ENCODE results near the gene ABCA2.

ABCA2 gene

GRCh38 chr9:137000177-137000930 lies 27.7 kb downstream of the ABCA2 start:
- DNase-seq (ENCODE audit: low read depth in 2 of 2, low spot score in 1 of 2), result no peak

GRCh38 chr9:136997830-136998234 lies 30.2 kb downstream of the ABCA2 start:
- DNase-seq (ENCODE audit: low read depth in 2 of 2, low spot score in 1 of 2), result no peak

GRCh38 chr9:136997371-136997770 lies 30.7 kb downstream of the ABCA2 start:
- DNase-seq (ENCODE audit: low read depth in 2 of 2, low spot score in 1 of 2), result no peak

- DNase-seq (ENCODE audit: low read depth in 2 of 2, low spot score in 1 of 2), result peak in 1 of 2 donors; percentile 42
Observed at GRCh38 chr9:136996361-136997292, 31.4 kb downstream of the ABCA2 start, which contains the start of gene CLIC3. TSS of gene CLIC3 (minus strand) at chr9:136996568. CDS start at chr9:136996543, 25 bp downstream.

- no peak for DNase-seq (ENCODE audit: low read depth in 2 of 2, low spot score in 1 of 2)
Observed at GRCh38 chr9:136995772-136996311, 32.2 kb downstream of the ABCA2 start.

GRCh38 chr9:136995362-136995761 lies 32.7 kb downstream of the ABCA2 start:
- DNase-seq (ENCODE audit: low read depth in 2 of 2, low spot score in 1 of 2), result no peak

- no peak for DNase-seq (ENCODE audit: low read depth in 2 of 2, low spot score in 1 of 2)
Observed at GRCh38 chr9:136994888-136995230, 33.2 kb downstream of the ABCA2 start.

- DNase-seq (ENCODE audit: low read depth in 2 of 2, low spot score in 1 of 2), result no peak
Observed at GRCh38 chr9:136994180-136994887, 33.7 kb downstream of the ABCA2 start.

- DNase-seq (ENCODE audit: low read depth in 2 of 2, low spot score in 1 of 2), result no peak
Observed at GRCh38 chr9:136992819-136993369, 35.1 kb downstream of the ABCA2 start.

- peak; percentile 82 to 87 for DNase-seq (ENCODE audit: low read depth in 2 of 2, low spot score in 1 of 2)
Observed at GRCh38 chr9:136991993-136992818, 35.8 kb downstream of the ABCA2 start, which contains the start of gene PAXX. TSS of gene PAXX (plus strand) at chr9:136992422. CDS start at chr9:136992444, 22 bp downstream.

- DNase-seq (ENCODE audit: low read depth in 2 of 2, low spot score in 1 of 2), result no peak
Observed at GRCh38 chr9:136990242-136990911, 37.7 kb downstream of the ABCA2 start.

GRCh38 chr9:136988872-136989271 lies 39.2 kb downstream of the ABCA2 start:
- no peak for DNase-seq (ENCODE audit: low read depth in 2 of 2, low spot score in 1 of 2)

- DNase-seq (ENCODE audit: low read depth in 2 of 2, low spot score in 1 of 2), result no peak
Observed at GRCh38 chr9:136985853-136986252, 42.2 kb downstream of the ABCA2 start.

- no peak for DNase-seq (ENCODE audit: low read depth in 2 of 2, low spot score in 1 of 2)
Observed at GRCh38 chr9:136985027-136985602, 42.9 kb downstream of the ABCA2 start.

- DNase-seq (ENCODE audit: low read depth in 2 of 2, low spot score in 1 of 2), result no peak
Observed at GRCh38 chr9:136984464-136985026, 43.5 kb downstream of the ABCA2 start.

GRCh38 chr9:136983656-136984314 lies 44.3 kb downstream of the ABCA2 start:
- no peak for DNase-seq (ENCODE audit: low read depth in 2 of 2, low spot score in 1 of 2)

GRCh38 chr9:136983167-136983566 lies 44.9 kb downstream of the ABCA2 start:
- no peak for DNase-seq (ENCODE audit: low read depth in 2 of 2, low spot score in 1 of 2)
